CD14-positive monocyte (primary cell): ENCODE data around the gene TBC1D22A. TPM values are rescaled to one million over a fixed set of nuclear protein-coding genes. Genes with fewer than 3 reads are reported as not detected.

Source experiments
- DNase-seq, 3 donors: peaks; one replicate each; pipeline ENCODE4 v3.0.0-alpha.2; 2011 to 2022
- H2AFZ ChIP-seq: 2 replicates; pipeline ENCODE4 v1.6.0; 2012; ENCODE audit warnings: mild to moderate bottlenecking, low read depth, low read length, inconsistent platforms; ENCODE audit not compliant: insufficient read depth, poor library complexity, severe bottlenecking
- H3K27ac ChIP-seq, 2 donors: 1 replicate in 1 of 2; 2 replicates in 1 of 2; pipeline ENCODE4 v1.5.1; 2012 to 2013; ENCODE audit warnings: low read length in 2 of 2, control low read depth in 1 of 2, inconsistent platforms in 1 of 2, low read depth in 1 of 2, mild to moderate bottlenecking in 1 of 2
- H3K27me3 ChIP-seq, 2 donors: one replicate each; pipeline versions ENCODE4 v1.6.0 to v1.6.1; 2011 to 2013; ENCODE audit warnings: low read length in 2 of 2; ENCODE audit not compliant: control insufficient read depth in 2 of 2, insufficient read depth in 2 of 2
- H3K36me3 ChIP-seq, 2 donors: replicated peaks in 1 of 2; 1 replicate in 1 of 2; 2 replicates in 1 of 2; pipeline versions ENCODE4 v1.5.1 to v1.6.1; 2012 to 2013; ENCODE audit warnings: low read length in 2 of 2, control low read depth in 1 of 2, inconsistent platforms in 1 of 2, mild to moderate bottlenecking in 1 of 2; ENCODE audit not compliant: insufficient read depth in 2 of 2, control insufficient read depth in 1 of 2
- H3K4me1 ChIP-seq, 2 donors: 1 replicate in 1 of 2; 2 replicates in 1 of 2; pipeline versions ENCODE4 v1.5.1 to v1.6.1; 2012 to 2013; ENCODE audit warnings: low read length in 2 of 2, control low read depth in 1 of 2, inconsistent platforms in 1 of 2, mild to moderate bottlenecking in 1 of 2, moderate library complexity in 1 of 2; ENCODE audit not compliant: insufficient read depth in 2 of 2, control insufficient read depth in 1 of 2
- H3K4me2 ChIP-seq: replicated peaks from 2 replicates; pipeline ENCODE3; 2012; ENCODE audit warnings: low read length, moderate library complexity, mild to moderate bottlenecking; ENCODE audit not compliant: poor library complexity, severe bottlenecking; ENCODE audit errors: extremely low read depth
- H3K4me3 ChIP-seq, 3 experiments: fragments of 200-600 bp in 1 of 3; sonication (generic) in 1 of 3; replicated peaks in 1 of 3; 1 replicate in 2 of 3; 2 replicates in 1 of 3; pipeline ENCODE4 v1.5.1; 2011 to 2013; ENCODE audit warnings: low read length in 3 of 3, mild to moderate bottlenecking in 3 of 3, control low read depth in 2 of 3, low read depth in 2 of 3, inconsistent platforms in 1 of 3, moderate library complexity in 1 of 3
- H3K79me2 ChIP-seq: 2 replicates; pipeline ENCODE4 v1.6.0; 2012; ENCODE audit warnings: mild to moderate bottlenecking, control low read depth, inconsistent platforms, low read length, moderate library complexity; ENCODE audit not compliant: insufficient read depth
- H3K9ac ChIP-seq: 2 replicates; pipeline ENCODE4 v1.6.0; 2017; ENCODE audit warnings: low read length, mild to moderate bottlenecking; ENCODE audit not compliant: insufficient read depth, poor library complexity, severe bottlenecking
- H3K9me3 ChIP-seq, 2 donors: replicated peaks in 1 of 2; 1 replicate in 1 of 2; 2 replicates in 1 of 2; pipeline versions ENCODE4 v1.5.1 to v1.6.1; 2012 to 2013; ENCODE audit warnings: low read length in 2 of 2, control low read depth in 1 of 2; ENCODE audit not compliant: control insufficient read depth in 1 of 2, insufficient read depth in 1 of 2
- H4K20me1 ChIP-seq: 2 replicates; pipeline ENCODE4 v1.6.0; 2012; ENCODE audit warnings: mild to moderate bottlenecking, low read length, control low read depth, moderate library complexity; ENCODE audit not compliant: insufficient read depth
- H3K27ac Mint-ChIP-seq, 7 donors: one replicate each; pipeline ENCODE4 v1.8.0; 2020; ENCODE audit warnings: mild to moderate bottlenecking in 7 of 7, mixed read lengths in 7 of 7, moderate library complexity in 6 of 7, inconsistent platforms in 2 of 7
- H3K27me3 Mint-ChIP-seq, 3 donors: one replicate each; pipeline ENCODE4 v1.8.0; 2021 to 2022; ENCODE audit warnings: low read depth in 3 of 3, mild to moderate bottlenecking in 3 of 3, mixed read lengths in 3 of 3, moderate library complexity in 3 of 3, inconsistent platforms in 1 of 3
- H3K36me3 Mint-ChIP-seq, 2 donors: one replicate each; pipeline ENCODE4 v1.8.0; 2020; ENCODE audit warnings: mixed read lengths in 2 of 2, inconsistent platforms in 1 of 2, mild to moderate bottlenecking in 1 of 2
- H3K4me1 Mint-ChIP-seq: one replicate; pipeline ENCODE4 v1.8.0; 2020; ENCODE audit warnings: mild to moderate bottlenecking, mixed read lengths
- H3K4me3 Mint-ChIP-seq, 2 donors: one replicate each; pipeline ENCODE4 v1.8.0; 2020; ENCODE audit warnings: mild to moderate bottlenecking in 2 of 2, mixed read lengths in 2 of 2, moderate library complexity in 1 of 2
- H3K9me3 Mint-ChIP-seq, 7 donors: one replicate each; pipeline ENCODE4 v1.8.0; 2020 to 2022; ENCODE audit warnings: mixed read lengths in 7 of 7, mild to moderate bottlenecking in 6 of 7, moderate library complexity in 6 of 7, inconsistent platforms in 2 of 7
- CTCF ChIP-seq: fragments of 200-600 bp; IDR thresholded peaks from one replicate; pipeline ENCODE4 v1.8.0; 2022; ENCODE audit warnings: antibody characterized with exemption, mild to moderate bottlenecking
- WGBS: methylation state at CpG from one replicate; pipeline ENCODE4 v1.1.5; 2013; ENCODE audit warnings: missing lambda C conversion rate; ENCODE audit not compliant: insufficient coverage; 5-methylcytosine and 5-hydroxymethylcytosine counted together
- intact Hi-C, 2 donors: fragments of 100-400 bp; cut with micrococcal nuclease; formaldehyde crosslinking; loops; one replicate each; pipeline versions ENCODE4 v1.15.0 to v1.15.1; 2023
- polyA plus RNA-seq, 3 donors: library from polyadenylated mRNA; depleted of rRNA in 1 of 3; unstranded in 2 of 3; stranded (reverse) in 1 of 3; fragments of 300-500 nt in 2 of 3; fragments of >200 nt in 1 of 3; fragmentation: Illumina TruSeq in 2 of 3; gene quantifications; 1 replicate in 2 of 3; 2 replicates in 1 of 3; pipeline ENCODE4 v1.2.3, GENCODE V29; 2012 to 2021

The TBC1D22A gene
- polyA plus RNA-seq, 3 donors = 25.9 to 36.2 (median 29.5) TPM

DNA sequence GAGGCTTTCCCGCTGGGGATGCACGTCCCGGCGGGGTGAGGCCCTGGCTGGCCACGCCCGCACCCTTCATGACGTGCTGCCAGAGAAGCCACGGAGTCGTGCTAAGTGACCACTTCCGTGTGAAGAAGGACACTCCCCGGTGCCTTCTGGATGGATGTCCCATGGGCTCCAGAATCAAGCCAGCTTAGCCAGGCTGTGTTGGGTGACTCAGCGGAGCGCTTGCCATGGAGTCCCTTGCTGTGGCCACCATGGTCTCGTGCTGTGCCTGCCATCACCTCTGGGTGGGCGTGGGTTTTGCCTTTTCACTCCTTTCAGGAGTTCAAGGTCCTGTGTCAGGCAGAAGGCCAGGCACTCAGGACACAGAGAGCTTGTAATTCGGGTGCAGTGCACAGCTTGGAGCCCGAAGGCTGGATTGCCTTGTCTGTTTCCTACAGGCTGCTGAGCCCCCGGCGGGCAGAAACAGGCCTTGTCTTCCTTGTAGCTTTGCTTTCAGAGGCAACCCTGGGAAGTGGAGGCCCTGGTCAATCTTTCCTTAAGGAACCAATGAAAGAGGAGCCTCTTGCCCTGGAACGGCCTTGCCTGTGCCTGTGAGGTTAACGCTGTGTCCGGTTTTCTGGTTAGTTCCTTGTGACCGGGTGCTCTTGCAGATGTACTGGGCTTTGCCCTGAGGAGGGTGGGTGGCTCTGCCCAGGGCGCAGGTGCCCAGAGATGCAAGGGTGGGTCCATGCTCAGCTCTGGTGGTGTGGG lies 268.6 kb downstream of the TBC1D22A start:
- H3K4me3 Mint-ChIP-seq = no peak overlapping the region

GRCh38 chr22:47031628-47031915 lies 269.1 kb downstream of the TBC1D22A start:
- peaks cover 0 to 3% (median 0%) of the 10 kb centered on the region in 3 donors for H3K27me3 Mint-ChIP-seq
- Histone ChIP-seq H3K9ac (no peak overlapping the region), H3K4me1 (no peaks in the 10 kb centered on the region), H4K20me1 (peaks cover 97% of the 10 kb centered on the region), H3K4me3 (no peak overlapping the region), H2AFZ (no peak overlapping the region), H3K36me3 (peaks cover 8 to 30% of the 10 kb centered on the region in 2 donors), H3K79me2 (no peaks in the 10 kb centered on the region), H3K27me3 (no peaks in the 10 kb centered on the region), H3K9me3 (no peaks in the 10 kb centered on the region), H3K4me2 (no peak overlapping the region), H3K27ac (no peak overlapping the region)
- 98% methylated on average over 5 of the region's 7 CpGs for WGBS
- no peaks in the 10 kb centered on the region for H3K4me1 Mint-ChIP-seq
- DNase-seq = no peak
- TF ChIP-seq CTCF = no peak
- H3K36me3 Mint-ChIP-seq = peaks cover 21 to 31% of the 10 kb centered on the region in 2 donors
- intact Hi-C loops = no loop called here
- no peak overlapping the region for H3K4me3 Mint-ChIP-seq
- H3K27ac Mint-ChIP-seq = no peak overlapping the region
- peaks cover 0 to 2% (median 0%) of the 10 kb centered on the region in 7 donors for H3K9me3 Mint-ChIP-seq

More for the DNA sequence above, 268.6 kb downstream of the TBC1D22A start:
- Mint-ChIP-seq H3K27me3 (peaks cover 0 to 3% (median 0%) of the 10 kb centered on the region in 3 donors), H3K9me3 (peaks cover 0 to 2% (median 0%) of the 10 kb centered on the region in 7 donors), H3K27ac (no peak overlapping the region), H3K36me3 (peaks cover 21 to 27% of the 10 kb centered on the region in 2 donors), H3K4me1 (no peaks in the 10 kb centered on the region)
- no peak overlapping the region for H3K27ac ChIP-seq
- H3K27me3 ChIP-seq = no peaks in the 10 kb centered on the region
- WGBS = 95% methylated on average over 23 of the region's 24 CpGs
- peaks cover 8 to 26% of the 10 kb centered on the region in 2 donors for H3K36me3 ChIP-seq
- peaks cover 93% of the 10 kb centered on the region for H4K20me1 ChIP-seq
- H3K4me3 ChIP-seq = no peak overlapping the region
- H2AFZ ChIP-seq = no peak overlapping the region
- H3K79me2 ChIP-seq = no peaks in the 10 kb centered on the region
- H3K4me2 ChIP-seq = no peak overlapping the region
- intact Hi-C loops = no loop called here
- H3K9me3 ChIP-seq = no peaks in the 10 kb centered on the region
- no peaks in the 10 kb centered on the region for H3K4me1 ChIP-seq
- no peak for DNase-seq
- TF ChIP-seq CTCF = no peak
- H3K9ac ChIP-seq = no peak overlapping the region
